Measurements from ENCODE around the gene PLEKHA1. TPM values are rescaled to one million over a fixed set of nuclear protein-coding genes. Genes with fewer than 3 reads are reported as not detected.

Gene PLEKHA1
- total and polyA plus RNA-seq, 2 of the 13 experiments (the other 11 are each of a cell fraction or from before 2014, with no cell fraction given) = 32.2 to 53.3 TPM

DNA sequence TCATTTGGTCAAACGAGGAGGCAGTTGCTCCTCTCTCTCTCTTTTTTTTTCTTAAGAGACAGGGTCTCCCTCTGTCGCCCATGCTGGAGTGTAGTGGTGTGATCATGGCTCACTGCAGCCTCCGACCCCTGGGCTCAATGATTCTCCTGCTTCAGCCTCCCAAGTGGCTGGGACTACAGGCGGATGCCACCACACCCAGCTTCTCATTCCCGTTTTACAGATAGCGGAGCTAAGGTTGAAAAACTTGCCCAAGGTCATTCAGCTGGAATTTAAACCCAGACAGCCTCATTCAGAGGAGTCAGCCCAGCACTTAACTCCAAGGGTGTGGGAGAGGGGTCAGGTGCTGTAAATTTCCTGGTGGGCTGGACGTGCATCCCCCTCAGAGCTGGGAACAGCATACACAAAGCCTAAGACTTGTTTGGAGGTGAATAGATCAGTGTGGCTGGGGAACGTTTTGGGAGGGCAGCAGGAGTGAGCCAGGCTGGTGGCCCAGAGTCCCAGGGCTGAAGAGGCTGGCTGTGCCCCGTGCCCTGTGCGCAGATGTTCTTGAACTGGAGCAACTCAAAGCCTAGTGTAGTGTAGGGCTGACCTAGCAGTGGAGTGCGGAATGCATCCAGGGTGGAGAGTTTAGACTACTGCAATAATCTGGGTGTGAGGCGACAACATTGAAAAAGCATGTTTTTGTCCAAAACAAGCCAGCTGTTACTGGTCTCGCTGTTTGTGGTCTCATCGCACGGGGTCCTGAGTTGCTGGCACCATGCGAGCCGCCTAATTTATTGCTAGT, 89.2 kb downstream of the PLEKHA1 start:
- in situ Hi-C loops (cut with HindIII; ENCODE audit: extremely low pct_ligation_motif_present, low pct_unique_long_range_greater_than_20kb) (no loop called here), intact Hi-C loops (cut with micrococcal nuclease; ENCODE audit: unreplicated experiment) (no loop called here)
- WGBS (ENCODE audit: low lambda C conversion rate) = 51% methylated on average over 17 of the region's 17 CpGs
- Histone ChIP-seq H3K4me3 (replicated peaks in 1 of 3; ENCODE audit: insufficient read depth in 1 of 3, low read depth in 2 of 3, low read length in 3 of 3) (no peak overlapping the region), H3K4me1 (ENCODE audit: insufficient read depth, low read length) (peaks cover 12% of the 10 kb centered on the region; the same call in 1 of the 2 replicates), H3K36me3 (replicated peaks in 1 of 2; ENCODE audit: control insufficient read depth in 1 of 2, insufficient read depth in 2 of 2, low read length in 2 of 2) (no peaks in the 10 kb centered on the region), H3K9me3 (ENCODE audit: low read length) (no peaks in the 10 kb centered on the region), H3K27ac (ENCODE audit: extremely low read length, insufficient read depth, low read length) (no peak overlapping the region), H4K20me1 (ENCODE audit: insufficient read depth, low read length) (no peaks in the 10 kb centered on the region), H3K27me3 (ENCODE audit: control insufficient read depth in 1 of 2, insufficient read depth in 2 of 2, low read length in 2 of 2) (peaks cover 9 to 89% of the 10 kb centered on the region in 2 experiments), H3K9ac (ENCODE audit: insufficient read depth, low read depth, low read length) (no peak overlapping the region), H2AFZ (ENCODE audit: low read length) (no peak overlapping the region), H3K4me2 (ENCODE audit: low read depth, low read length) (no peak overlapping the region), H3K79me2 (ENCODE audit: insufficient read depth, low read length) (no peaks in the 10 kb centered on the region)
- POLR2A ChIA-PET = no interaction called here
- FAIRE-seq (no peak), ATAC-seq (no peak), DNase-seq (ENCODE audit: low spot score) (no peak)
- CTCF ChIA-PET (ENCODE audit: low intra/inter-chr PET ratio, low total read pairs) = no interaction called here
- BruUV-seq (replicated peaks) = no TSS peak
- no peak for TF ChIP-seq ZNF839 (CRISPR knock-in tag; IDR thresholded peaks at IDR 0.05; ENCODE audit: borderline replicate concordance)
- no peak for TF ChIP-seq SNAPC2 (CRISPR knock-in tag; IDR thresholded peaks at IDR 0.05)
- no peak for TF ChIP-seq ZNF672 (CRISPR knock-in tag; IDR thresholded peaks at IDR 0.05)
- TF ChIP-seq ATRX (CRISPR knock-in tag; IDR thresholded peaks at IDR 0.05; ENCODE audit: borderline replicate concordance) = no peak
- TF ChIP-seq, protein P1, sequence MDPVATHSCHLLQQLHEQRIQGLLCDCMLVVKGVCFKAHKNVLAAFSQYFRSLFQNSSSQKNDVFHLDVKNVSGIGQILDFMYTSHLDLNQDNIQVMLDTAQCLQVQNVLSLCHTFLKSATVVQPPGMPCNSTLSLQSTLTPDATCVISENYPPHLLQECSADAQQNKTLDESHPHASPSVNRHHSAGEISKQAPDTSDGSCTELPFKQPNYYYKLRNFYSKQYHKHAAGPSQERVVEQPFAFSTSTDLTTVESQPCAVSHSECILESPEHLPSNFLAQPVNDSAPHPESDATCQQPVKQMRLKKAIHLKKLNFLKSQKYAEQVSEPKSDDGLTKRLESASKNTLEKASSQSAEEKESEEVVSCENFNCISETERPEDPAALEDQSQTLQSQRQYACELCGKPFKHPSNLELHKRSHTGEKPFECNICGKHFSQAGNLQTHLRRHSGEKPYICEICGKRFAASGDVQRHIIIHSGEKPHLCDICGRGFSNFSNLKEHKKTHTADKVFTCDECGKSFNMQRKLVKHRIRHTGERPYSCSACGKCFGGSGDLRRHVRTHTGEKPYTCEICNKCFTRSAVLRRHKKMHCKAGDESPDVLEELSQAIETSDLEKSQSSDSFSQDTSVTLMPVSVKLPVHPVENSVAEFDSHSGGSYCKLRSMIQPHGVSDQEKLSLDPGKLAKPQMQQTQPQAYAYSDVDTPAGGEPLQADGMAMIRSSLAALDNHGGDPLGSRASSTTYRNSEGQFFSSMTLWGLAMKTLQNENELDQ (CRISPR knock-in tag; IDR thresholded peaks at IDR 0.05; ENCODE audit: borderline replicate concordance) = no peak
- no peak for TF ChIP-seq ZNF124 (CRISPR knock-in tag; IDR thresholded peaks at IDR 0.05)
- no peak for TF ChIP-seq ZNF547 (CRISPR knock-in tag; IDR thresholded peaks at IDR 0.05)
- TF ChIP-seq MXI1 (IDR thresholded peaks at IDR 0.05; ENCODE audit: borderline replicate concordance, low read depth, low read length) = no peak
- no peak for TF ChIP-seq JUND (CRISPR knock-in tag; IDR thresholded peaks at IDR 0.05)
- no peak for TF ChIP-seq POGZ (CRISPR knock-in tag; IDR thresholded peaks at IDR 0.05)
